Measurements from ENCODE around the gene ZDHHC22. TPM values are rescaled to one million over a fixed set of nuclear protein-coding genes. Genes with fewer than 3 reads are reported as not detected.

Gene ZDHHC22
- total RNA-seq, 1 donor from 2014 or later = not detected

DNA sequence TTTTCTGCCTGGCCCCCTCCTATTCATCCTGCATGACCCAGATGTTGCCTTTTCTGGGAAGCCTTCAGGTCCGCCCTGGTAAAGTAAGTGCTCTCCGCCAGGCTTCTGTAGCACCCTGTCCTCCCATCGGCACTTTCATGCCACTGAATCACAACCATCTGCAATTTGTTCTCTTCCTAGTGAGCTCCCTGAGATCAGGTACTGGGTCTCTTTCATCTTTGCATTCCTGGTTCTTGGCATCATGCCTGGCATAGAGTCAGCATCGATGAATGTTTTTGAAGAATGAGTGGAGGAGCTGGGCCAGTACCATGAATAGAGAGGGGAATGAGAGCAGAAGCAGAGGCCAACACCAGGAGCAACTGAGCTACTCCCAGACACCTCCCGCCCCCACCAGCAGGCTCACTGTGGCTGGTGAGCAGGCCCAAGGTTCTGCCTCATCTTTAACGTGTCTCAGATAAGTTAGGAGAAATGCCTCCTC, 13.1 kb downstream of the ZDHHC22 start:
- DNase-seq (ENCODE audit: low spot score) = no peak

DNA sequence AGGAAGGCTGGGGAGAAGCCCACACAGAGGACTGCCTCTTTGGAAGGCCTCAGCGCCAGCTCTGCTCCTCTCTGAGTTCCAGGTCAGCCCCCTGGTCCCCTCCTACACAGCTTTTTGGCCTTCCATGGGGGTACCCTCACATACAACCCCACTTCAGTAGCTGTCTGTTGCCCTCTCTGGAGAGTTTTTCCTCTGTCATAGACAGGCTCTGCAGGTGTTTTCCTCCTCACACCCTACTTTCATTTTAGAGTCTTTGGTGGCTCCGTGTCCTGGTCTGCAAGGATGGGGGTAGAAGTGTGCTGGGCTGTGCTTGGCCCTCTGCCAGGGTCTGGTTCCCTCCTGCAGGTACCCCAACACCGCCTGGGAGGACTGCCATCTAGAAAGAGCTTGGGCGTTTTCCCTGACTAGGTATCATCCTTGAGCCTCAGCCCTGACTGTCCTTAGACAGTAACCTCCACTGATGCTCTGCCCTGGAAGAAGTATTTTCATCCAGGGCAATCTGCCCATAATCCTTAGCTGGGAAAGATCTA, 15.1 kb downstream of the ZDHHC22 start:
- no peak for DNase-seq (ENCODE audit: low spot score)

DNA sequence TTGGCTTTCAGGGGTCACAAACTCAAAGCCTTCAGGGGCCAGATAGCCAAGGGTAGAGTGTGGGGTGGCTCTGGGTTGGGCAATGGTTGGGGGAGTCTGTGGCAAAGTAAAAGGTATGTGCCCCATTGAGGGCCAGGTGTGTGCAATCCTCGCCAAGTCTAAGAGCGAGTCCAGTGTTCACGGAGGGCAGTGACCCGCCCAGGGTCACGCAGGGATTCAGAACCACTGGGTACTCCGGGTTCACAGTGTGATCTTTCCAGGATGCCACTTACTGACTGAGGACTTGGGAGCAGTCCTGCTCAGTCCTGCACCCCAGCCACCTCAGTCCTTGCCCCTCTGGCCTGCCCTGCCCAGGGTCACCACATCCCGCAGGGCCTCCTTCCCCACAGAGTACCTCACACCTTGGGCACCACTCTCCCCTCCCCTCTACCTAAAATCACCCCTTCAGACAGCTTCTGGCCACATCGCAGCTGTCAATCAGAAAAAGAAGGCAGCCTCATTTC, 15.7 kb downstream of the ZDHHC22 start:
- DNase-seq (ENCODE audit: low spot score) = no peak

DNA sequence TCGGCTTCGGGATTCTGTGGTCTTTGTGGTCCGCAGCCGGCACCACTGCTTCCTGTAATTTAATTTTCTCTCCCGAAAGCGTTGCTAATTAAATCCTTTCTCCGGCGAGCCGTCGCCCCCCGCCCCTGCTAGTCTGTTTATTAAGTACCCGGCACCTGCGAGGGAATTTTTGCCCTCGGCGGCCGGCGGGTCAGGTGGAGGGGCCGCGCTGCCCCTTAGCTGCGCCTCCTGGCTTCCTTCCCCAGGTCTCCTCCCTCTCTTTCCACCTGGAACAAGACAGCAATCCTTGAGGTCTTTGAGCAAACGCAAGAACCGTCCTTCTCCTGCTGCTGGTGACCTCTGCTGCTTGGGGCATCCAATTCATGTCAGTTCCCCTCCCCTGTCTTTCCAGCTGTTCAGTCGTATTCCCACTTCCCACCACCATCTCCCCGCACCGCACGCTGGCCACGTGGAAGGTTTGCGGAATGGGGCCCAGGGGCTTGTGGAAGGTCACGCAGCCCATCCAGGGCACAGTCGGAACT, 16.2 kb downstream of the ZDHHC22 start:
- DNase-seq (ENCODE audit: low spot score) = no peak

DNA sequence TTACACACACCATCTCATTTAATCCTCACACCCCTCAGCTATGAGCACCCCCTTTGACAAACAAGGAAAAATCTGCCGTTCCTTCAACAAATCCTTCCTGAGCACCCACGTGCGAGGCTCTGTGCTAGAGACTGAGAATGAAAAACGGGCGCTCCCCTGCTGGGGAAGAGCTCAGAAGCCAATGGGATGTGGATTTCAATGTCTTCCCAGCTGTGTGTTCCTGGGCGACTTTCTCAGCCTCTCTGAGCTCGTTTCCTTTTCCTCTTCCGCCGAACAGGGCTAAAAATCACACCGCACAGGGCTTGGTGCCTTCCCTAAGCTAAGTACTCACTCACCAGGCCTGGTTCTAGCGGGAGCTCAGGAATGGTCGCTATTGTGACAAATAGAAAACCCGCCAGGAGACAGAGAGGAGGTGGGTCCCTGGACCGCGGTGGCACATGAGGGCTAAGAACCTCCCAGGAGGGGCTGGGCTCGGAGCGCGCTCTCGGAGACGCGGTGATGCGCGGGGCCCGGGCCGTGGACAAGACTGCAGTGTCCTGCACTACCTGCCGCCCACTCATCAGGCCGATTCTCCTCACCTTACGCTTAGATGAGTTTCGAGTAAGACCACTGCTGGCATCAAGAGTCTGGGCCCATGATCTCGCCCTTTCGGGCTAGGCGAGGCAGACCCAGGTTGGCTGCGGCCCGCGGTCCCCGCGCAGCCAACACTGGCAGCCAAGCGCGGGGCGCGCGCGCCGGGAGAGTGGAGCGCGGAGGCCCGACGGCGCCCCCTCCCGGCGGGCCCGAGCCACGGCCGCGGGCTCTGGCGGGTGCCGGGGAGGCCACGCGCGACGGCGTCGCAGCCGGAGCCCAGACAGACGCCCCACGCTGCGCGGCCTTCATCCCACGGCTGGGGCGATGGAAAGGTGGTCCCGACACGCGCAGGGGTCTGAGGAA, 17.0 kb downstream of the ZDHHC22 start:
- no peak for DNase-seq (ENCODE audit: low spot score)

DNA sequence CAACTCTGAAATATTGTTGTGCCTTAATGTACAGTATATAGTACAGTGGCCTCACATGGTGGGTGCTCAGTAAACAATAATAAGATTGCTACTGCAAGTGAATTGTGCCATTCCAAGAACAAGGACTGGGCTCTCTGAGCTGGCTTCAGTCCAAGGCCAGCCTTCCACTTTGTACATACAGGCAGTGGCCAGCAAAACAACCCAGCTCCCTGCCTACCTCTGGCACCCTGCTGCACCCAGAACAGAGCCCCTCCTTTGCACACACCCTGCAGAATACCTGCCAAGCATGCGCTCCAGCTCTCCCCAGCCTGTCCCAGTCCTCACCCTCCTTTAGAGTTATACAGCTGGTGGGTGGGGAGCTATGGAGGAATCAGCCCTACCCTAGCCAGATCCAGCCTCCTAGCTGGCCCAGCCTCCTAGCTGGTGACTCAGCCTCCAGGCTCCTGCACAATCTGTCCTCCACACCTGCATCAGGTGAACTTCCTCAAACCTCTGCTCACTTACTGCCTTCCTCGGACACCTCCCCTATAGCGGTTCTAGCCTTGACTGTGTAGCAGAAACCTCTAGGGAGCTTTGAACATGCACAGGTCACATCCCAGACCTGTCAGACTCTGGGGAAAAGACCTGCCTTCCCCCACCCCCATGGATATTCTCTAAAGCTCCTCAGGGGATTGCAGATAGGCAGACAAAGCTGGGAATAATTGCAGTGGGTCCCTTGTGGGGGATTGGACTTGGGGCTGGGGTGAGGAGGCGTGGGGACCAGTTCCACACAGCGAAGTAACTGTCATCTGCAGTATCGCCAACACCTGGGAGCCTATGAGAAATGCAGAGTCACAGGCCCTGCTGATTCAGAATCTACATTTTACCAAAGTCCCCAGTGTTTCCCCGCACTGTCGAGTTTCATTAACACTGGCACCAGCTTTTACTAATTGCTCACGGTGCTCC, 17.9 kb downstream of the ZDHHC22 start:
- peak; percentile 90 for DNase-seq (ENCODE audit: low spot score)

DNA sequence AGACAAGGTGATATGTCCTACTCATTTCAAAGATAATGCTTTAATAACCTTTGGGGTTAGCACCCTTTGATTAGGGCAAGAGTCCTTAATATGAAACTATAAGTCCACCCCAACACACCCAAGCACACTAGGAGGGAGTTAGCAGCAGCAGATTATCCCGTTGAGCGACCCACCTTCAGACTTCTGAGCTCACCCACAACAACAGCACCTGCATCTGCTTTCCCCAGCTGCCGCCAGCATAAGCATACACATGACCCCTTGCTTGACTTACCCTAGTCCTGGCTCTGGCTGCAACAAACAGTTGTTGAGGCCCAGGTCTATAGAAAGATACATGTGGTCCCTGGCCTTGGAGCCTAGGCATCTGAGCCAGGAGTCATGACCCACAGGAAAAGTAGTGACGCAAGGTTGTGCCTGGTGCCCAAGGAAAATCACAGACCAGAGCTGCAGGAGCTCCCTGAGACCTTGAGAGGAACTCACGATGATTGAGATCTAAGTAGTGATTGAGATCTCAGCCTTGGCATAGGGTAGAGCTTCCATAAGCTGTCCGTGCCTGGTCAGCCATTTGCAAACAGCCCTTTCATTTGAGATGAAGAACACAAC, 19.0 kb downstream of the ZDHHC22 start:
- DNase-seq (ENCODE audit: low spot score) = no peak

DNA sequence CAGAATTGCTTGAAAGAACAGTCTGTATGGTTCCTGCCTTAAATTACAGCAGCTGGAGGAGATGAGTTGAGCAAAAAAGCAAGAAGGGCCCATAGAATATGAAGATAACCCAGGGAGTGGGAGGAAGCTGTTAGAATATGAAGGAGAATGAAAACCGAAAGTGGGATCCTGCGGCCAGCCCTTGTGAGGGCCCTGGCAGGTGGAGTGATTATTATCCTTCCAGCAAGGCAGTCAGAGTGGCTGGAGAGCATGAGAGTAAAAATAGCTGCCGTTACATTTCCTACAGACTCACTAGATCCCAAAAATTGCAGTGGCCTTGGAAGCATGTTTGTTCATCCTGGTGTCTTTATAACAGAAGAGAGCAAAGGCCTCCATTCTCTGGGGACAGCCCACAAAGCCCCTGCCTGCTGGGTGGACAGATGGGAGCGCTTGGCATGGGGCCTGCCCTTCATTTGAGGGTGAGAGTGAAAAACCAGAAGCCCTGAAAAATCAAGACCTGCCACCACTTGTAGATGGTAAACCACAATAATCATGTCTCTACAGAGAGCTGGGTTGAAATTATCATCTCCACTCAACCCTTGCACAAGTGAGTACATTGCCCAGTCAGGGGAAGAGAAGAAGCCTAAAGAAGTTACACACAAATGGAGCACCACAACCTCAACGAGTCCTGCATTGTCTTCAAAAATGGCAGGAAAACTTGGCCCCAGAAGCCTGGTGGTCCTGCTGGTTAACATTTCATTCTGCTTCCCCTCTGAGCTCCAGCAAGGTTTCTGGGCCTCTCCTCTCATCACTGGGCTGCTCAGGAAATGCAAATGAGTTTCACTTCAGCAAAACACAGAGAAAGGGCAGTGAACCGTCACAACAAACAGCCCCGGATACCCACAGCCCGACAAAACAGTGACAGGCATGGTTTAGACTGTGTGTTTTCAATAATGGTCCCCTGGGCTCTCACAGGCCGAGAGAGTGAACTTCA, 20.5 kb downstream of the ZDHHC22 start:
- DNase-seq (ENCODE audit: low spot score) = no peak

DNA sequence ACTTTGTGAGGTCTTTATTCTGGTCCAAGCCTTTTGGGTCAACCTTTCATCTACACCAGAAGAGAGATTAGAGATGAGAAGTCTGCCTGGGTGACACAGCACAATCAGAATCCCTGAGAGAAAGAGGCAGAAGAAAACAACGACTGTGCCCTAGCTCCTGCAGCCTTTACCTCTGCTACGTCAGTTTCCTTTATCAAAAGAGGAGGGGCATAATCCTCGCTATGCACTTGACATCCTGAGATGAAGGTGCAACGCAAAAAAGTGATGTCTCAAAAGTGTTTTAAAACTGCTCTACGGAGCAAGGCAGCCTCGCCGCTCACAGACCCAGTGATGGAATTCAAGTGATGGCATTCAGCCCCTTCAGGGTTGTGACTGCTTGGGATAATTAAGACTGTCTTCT, 21.7 kb downstream of the ZDHHC22 start:
- no peak for DNase-seq (ENCODE audit: low spot score)

DNA sequence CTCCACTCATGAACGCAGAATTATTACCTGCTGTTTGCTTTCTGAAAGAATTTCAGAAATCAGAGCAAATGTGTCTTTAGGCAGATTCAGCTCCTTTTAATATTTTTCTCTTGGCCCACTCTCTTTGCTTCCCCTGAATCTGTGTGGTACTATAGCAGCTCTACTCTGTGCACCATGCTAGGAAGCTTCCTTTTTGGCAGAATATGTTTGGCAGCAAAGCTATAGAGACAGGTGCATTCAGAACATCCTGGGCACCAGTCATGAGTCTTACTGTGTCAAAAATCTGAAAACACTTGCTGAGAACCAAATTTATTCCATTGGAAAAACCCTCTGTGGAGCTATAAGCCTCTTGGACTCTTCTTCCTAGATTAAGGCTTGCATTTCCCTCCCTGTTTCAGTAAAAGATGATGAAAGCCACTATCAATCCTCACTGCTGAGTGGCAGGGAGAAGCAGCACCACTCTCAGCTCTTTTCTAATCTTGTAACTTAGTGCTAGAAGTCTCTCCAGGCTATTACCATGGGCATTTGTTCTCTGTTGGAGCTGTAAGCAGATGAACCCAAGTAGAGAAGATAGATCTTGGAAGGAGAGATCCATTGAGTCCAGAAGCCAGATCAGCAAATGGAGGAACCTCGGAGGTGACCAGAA, 25.3 kb downstream of the ZDHHC22 start:
- no peak for DNase-seq (ENCODE audit: low spot score)

DNA sequence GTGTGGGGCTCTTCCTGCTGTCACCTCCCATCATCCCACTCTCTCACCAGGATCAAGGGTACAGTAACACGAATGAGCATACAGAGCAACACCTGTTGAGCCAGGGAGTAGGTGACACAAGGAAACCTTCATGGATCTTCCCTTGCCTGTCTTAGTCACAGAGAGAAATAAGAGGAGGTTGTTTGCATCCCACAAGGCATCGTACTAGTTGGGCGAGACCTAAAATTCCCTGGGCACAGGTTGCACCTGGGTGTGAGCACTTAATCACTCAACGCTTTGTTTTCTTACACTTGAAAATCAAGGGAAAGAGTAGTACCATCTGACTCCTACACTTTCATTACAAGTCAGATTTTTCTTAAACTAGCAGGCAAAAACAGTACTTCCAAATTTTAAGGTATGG, 27.0 kb downstream of the ZDHHC22 start:
- no peak for DNase-seq (ENCODE audit: low spot score)

DNA sequence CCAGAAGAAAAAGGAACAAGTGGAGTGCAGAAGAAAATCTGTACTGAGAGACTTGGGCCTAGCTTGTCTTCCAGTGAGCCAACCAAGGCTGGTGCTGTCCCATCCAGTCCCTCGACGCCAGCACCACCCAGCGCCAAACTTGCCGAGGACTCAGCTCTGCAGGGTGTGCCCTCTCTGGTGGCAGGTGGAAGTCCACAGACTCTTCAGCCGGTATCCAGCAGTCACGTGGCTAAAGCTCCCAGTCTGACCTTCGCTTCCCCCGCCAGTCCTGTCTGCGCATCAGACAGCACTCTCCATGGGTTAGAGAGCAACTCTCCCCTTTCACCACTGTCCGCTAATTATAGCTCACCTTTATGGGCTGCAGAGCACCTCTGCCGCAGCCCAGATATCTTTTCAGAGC, 27.9 kb downstream of the ZDHHC22 start:
- DNase-seq (ENCODE audit: low spot score) = no peak

DNA sequence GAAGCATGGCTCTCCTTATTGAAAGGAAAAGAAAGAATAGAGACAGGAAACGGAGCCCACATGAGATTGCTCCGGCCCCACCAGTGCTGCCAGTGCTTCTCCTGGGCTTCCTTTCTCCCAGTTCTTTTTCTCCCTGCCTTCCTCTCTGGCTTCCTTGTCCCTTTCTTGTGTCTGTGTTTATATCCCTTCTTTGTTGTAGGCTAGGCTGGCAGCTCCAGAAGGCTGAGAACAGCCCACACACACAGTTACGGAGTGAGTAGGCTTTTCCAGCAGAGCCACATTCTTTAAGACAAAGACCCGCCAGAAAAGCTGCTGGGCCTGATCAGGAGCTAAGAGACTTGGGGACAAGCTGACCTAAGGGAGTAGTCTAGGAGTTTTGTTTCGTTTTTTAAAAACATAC, 30.6 kb downstream of the ZDHHC22 start:
- peak; percentile 64 for DNase-seq (ENCODE audit: low spot score)

DNA sequence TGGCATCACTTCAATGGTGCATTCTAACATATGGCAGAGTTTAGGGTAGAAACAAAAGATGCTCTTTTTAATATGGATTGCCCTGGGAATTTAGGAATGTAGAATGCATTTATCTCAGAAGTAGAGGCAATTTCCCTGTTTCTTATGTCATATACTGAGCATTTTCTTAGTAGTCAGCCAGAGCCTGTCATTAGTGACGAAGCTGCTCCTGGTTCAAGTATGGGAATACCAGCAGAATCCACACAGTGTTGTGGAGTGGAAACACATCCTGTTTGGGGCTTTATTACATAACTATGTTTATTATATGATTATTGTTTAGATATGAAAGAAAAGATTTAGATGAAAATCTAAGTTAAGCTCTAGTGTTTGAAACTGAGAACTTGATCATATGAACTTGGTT, 31.3 kb downstream of the ZDHHC22 start:
- DNase-seq (ENCODE audit: low spot score) = no peak

DNA sequence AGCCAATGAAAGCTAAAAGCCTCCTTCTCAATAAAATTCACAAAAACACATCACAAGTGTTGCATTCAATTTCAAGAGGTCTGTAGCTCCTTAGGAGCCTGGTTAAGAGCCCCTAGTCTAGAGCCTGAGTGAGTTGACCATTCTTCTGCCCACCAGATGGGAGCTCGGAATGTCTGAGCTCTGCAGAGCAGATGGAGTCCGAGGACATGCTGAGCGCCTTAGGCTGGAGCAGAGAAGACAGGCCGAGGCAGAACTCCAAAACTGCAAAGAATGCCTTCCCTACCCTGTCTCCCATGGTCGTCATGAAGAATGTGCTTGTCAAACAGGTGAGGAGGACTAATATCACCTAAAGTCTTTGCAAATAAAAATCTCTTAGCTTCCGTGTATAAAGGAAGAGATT, 31.9 kb downstream of the ZDHHC22 start:
- DNase-seq (ENCODE audit: low spot score) = no peak

DNA sequence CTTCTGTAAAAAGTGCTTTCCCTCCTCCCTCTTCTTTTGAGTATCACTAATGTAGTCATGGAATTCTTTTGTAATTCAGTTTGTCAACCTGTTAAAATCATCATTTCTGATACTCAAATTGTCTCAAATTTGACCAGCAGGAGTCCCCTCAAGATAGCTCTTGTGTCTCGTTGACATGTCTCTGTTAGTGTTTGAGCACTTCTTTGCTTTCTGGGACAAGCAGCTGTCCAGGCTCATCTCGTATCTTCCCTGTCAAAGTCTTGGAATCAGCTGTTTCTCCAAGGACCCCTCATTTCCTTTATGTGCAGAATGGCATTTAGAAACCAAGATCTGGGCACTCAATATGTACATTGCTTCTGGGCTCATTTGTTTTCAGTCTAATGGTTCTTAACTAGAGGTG, 32.8 kb downstream of the ZDHHC22 start:
- no peak for DNase-seq (ENCODE audit: low spot score)

DNA sequence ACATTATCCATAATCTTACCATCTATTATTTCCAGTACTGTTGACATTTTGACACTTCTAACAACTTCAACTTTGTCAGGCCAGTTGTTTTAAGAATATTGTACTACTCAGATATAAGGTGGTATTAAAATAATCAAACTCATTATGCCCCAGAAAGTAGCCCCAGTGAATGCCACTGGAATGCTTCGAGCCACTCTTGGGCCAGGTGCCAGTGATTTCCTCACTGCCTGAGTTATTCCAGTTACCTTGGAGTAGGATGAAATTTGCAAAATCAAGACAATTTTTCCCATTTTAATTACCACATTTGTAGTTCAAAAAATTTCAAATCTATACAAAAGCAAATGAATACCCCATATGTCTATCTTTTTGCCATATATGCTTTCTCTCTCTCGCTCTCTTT, 34.4 kb downstream of the ZDHHC22 start:
- DNase-seq (ENCODE audit: low spot score) = no peak

DNA sequence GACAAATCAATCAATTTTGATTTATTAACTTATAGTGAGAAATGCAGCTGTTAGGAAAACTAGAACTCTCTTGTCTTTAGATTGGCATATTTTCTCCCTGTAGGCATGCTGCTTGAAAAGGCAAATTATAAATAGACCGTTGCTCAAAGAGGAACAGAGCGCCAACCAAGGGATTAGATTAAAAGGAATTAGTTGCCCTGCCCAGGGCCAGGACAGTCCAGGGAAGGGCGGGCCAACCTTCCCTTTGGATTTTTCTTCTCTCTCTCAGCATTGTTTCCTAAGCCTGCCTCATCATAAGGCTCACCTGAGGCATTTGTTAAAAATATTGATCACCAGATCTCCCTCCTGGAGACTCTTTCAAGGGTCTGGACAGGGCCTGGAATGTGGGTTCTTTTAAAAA, 34.9 kb downstream of the ZDHHC22 start:
- no peak for DNase-seq (ENCODE audit: low spot score)

DNA sequence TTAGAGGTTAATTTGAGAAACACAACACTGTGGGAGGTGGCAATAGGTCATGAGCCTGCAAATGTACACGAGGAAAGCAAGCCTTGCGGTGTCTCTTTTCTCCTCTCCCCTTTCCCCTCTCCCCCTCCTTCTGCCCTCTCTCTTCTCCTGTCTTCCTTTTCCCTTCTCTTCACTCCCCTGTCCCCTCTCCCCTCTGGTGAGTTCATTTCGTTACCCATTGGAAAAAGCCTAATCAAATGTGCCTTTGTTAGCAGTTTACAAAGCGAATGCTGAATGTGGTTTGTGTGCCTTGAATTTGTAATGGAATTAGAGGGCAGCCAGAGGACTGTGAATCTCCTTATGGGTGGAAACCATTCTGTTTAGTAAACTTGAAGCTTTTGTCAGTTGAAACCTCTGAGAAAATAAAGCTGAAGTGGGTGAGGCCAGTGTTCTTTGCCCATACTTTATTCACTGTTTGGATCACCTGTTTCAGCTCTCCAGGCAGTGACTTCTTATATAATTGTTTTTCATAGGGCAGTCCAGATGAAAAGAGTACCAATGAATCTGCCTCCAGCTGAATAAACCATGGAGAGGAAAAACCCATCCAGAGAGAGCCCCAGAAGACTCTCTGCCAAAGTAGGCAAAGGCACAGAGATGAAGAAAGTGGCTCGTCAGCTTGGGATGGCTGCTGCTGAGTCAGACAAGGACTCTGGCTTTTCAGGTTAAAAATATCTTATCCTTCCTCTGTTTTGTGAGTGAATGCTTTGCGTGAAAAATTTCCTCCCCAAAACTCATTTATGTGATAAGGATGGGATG, 36.2 kb downstream of the ZDHHC22 start:
- no peak for DNase-seq (ENCODE audit: low spot score)
